GM19467 (cell line): ENCODE data around the gene CAPN9.

Source experiments
- ATAC-seq: cut with Tn5 transposase; IDR thresholded peaks from one replicate; pipeline ENCODE4 v1.9.1; 2021; ENCODE audit warnings: mild to moderate bottlenecking, moderate library complexity; ENCODE audit not compliant: unreplicated experiment

The CAPN9 gene

DNA sequence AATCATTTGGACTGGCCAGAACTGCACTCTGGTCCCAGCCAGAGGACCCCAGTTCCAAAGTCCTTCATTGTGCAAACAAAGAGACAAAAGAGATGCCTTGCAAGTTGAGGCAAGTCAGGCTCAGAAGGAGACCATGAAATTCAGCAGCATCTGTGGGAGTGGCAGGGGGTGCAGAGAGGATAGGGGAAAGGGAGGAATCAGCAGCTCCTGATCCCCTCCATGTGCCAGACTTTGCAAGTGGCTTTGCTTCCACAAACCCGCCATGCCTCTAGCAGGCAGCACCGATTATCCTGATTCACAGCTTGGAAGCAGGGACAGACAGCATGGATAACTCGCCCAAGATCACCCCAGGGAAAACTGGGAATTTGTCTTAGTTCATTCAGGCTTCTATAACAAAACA lies 2.1 kb upstream of the CAPN9 start:
- ATAC-seq = no peak

DNA sequence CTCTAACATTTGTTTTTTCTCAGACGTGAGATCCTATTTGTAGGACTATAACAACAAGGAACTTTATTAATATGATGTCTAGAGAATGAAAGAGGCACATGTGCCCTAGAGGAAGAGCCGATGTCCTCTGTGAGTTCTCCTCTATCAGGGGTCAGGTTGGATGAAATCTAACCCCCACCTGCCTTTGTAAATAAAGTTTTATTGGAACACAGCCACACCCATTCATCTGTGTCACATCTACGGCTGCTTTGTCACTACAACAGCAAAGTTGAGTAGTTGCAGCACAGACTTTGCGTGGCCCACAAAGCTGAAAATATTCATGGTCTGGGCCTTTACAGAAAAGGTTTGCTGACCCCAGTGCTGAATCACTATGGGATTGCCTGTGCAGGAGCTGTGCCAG lies 571 bp upstream of the CAPN9 start:
- no peak for ATAC-seq

DNA sequence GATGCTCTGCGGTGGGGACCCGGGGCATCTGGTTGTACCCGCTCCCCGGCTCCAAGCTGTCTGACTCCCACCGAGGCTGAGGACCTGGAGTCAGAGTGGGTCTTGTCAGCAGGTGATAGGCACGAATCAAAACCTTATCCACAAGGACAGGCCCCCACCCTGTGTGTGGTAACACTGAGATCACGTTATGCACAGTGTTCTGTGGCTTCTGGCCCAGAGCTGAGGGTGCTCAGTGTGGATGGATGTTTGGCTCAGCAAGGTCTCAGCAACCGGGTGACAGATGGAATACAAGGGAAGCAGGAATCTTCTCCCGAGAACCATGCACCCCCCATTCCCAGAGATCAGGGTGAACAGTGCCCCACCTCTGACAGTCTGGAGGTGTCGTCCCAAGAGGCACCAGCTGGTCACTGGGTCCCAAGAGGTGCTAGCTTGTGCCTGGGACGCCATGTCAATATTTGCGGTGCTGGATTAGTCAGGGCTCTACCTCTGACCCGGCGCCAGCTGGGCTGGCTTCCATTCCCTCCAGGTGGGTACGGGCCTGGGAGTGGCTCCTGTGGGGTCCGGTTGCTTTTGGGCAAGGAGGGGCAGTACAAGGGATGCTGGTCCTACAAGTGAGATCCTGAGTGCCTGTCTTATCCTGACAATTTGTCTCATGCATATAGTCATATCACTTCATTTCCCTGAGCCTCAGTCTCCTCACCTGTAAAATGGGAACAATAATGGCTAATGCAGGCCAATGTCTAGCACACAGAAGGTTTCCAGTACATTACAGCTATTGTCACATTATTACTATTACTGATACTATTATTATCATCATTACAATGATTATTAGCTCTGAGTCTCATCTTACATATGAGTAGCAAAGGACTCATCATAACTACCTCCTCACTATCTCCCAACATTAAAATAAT lies 957 bp downstream of the CAPN9 start:
- ATAC-seq = no peak

DNA sequence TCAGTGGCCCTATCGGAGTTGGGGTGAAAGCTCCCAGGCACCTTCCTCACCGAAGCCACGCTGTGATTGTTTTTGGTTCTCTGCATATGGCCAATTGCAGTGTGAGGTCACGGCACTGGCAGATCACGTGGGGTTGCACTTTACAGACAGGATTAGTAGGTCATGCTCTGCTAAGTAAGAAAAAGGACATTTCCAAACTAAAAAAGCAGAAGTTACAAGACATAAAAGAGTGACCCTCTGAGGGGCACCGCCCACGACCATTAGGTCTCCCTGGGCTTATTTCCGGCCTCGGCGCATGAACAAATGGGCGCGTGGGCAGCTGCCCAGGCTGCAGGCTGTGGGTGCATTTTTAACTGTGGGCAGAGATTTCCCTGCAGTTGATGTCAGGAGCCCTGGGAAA lies 2.0 kb downstream of the CAPN9 start:
- ATAC-seq = no peak

DNA sequence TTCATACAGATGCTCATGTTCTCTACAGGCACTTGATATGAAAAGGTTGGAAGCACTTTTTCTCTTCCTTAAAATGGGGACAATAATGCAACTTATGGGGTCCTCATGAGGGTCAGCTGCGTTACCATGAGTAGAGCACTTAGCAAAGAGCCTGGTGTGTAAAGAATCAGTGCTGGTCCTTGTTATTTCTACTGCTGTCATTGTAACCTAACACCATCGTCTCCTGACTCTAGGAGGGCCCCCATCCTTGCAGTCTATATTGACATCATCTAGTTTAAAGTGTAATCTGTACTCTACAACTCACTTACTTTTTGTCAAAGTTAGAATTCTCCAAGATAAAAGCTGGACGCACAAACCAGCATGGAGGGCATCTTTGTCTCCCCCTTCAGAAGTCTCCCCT lies 2.4 kb downstream of the CAPN9 start:
- no peak for ATAC-seq

DNA sequence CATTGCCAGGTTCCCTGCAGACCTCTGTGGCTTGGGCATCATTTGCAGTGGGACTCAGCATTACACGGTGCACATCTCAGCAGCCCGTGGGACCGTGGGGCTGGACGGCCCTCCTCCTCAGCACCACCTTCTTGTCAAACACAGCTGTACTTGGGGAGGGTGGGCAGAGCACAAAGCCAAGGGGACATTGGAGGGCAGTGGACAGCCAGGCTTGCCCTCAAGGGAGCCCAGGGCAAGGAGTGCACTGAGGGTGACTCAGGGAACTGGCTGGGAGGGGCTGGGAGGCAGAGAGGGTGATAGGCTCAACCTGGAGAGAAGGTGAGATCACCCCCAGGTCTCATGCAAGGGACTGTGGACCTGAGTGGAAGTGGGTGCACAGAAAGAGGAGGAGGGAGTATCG lies 3.4 kb downstream of the CAPN9 start:
- ATAC-seq = no peak

DNA sequence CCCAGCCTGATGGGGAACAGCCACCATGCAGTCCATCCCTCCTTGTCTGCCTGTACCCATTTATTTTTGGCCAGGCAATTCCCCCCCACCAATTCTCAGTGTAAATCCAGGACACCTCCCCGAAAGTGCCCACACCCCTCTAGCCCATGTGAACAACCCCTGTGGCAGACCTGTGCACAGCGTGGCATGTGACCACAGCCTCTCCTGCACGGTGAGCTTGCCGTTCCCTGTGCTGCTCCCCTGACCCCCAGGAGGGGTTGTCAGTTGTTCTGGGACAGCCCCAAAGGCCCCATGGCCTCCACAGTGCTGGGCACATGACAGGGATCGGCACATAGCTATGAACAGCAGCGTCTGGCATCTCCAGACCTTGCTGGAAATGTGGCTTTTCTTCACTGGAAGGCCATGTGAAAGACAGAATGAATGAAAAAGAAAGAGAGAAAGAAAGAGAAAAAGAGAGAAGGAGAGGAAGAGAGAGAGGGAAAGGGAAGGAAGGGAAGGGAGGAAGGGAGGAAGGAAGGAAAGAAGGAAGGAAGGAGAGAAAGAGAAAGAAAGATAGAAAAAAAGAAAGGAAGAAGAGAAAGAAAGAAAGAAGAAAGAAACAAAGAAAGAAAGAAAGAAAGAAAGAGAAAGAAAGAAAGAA lies 3.9 kb downstream of the CAPN9 start:
- ATAC-seq = no peak

DNA sequence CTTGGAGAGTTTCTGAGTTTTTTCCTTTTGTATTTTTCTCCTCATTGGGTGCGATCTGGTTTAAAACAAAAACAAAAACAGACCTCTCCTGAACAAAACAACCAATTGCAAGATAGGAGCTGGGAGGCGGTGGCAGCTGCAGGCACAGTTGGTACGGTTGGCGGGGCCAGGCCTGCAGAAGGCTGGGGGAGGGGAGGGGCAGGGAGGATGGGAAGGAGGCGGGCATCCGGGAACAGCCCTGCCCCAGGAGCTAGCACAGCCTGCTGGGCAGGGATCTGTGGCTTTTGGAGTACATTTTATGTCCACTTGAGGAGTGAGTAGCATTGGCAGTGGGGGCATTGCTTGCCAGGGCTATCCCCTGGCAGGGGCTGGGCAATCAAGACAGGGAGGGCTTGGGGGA lies 5.2 kb downstream of the CAPN9 start:
- no peak for ATAC-seq

DNA sequence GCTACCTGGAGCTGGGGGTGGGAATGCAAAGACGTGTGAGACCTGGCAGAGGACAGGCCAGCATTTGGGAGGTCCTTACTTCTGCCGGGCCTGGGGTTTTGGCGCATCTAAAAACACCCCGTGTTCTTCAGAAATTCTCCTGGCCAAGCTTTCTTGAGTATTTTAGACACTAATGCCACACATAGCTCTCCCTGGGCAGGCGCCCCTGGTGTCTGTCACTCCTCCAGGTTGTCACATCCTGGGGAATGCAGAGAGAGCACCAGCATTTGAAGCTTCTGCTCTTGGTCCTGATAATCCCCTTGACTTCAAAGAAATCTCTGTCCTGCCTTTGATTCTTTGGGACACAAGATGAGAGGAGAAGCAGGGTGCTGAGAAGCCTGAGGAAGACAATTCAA lies 6.0 kb downstream of the CAPN9 start:
- no peak for ATAC-seq

DNA sequence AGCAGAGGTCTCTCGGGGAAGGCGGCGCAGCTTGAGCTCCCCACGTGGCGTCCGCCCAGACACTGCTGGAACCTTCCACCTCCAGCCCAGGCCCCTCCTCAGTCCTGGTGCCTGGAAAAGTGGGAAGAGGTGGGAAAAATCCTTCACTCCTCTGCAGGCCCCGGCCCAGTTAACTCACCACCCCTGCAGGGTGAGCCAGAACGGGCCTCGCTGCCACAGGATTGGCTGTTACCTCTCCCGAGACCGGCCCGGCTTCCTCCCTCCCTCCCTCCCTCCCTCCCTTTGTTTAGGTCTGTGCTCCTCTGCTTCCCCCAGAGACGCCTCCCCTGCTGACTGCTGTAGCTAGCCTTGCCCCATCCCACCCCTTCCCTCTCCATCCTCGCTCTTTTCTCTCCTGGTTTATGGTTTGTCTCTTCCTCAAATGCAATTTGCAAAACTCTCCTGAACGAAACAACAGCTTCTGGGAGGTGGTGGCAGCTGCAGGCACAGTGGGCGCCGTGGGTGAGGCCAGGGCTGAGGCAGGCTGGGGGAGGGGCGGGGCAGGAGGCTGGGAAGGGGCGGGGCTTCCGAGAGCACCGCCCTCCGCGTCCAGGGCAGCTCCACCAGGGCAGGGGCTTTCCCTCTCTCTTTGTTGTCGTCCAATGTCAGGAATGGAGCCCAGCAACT lies 6.5 kb downstream of the CAPN9 start:
- ATAC-seq = no peak

DNA sequence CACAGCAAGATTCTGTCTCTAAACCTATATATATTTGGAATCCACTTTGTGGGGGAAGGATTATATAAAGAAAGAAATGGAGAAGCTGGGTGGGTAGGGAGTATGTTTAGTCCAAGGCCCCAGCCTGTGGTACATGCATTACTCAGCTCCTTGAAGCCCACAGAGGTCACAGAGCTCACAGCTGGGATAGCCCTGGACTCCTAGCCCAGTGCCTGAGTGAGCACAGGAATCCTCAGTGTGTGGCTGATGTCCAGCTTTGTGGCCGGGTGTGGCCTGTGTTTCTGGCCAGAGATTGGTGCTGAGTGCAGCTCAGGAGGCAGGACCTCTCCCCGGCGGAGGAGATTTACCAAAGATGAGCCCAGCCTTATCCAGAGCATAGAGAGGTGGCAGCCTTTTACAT lies 7.6 kb downstream of the CAPN9 start:
- ATAC-seq = no peak

DNA sequence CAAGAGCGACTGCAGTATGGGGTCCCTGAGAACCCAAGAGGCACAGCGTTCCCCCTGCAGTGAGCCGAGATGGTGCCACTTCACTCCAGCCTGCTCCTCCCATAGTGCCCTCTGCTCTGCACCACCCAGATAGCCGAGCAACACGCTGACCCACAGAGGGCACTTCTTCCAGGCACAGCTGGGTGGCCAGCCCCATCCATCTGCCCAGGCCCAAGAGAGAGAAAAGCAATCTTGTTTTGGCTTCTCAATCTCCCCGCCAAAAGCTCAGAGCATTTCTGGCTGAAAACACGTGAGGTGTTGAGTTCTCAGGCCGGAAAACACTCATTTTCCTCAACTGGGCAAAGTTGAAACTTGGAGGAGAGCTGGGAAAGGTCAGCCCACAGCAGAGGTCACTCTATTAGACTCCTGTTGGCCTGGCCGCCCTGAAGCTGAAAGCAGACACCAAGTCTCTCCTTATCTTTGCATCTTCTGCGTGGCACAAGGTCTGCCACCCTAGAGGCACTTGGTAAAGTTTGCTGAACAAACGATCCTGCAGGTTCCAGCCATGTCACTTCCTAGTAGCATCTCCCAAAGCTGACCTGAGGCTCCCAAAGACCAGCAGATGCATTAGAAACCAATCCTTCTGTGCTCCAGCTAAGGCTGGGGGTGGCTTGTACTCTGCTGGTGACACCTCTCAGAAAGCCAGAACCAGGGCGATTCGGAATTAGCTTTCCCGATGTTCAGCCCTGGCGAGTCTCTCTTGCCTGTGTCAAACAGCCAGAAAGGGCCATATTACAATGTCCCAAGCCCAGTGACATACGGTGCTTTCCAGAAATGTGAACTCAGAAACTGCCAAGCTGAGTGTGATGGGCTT lies 10.9 kb downstream of the CAPN9 start:
- no peak for ATAC-seq

DNA sequence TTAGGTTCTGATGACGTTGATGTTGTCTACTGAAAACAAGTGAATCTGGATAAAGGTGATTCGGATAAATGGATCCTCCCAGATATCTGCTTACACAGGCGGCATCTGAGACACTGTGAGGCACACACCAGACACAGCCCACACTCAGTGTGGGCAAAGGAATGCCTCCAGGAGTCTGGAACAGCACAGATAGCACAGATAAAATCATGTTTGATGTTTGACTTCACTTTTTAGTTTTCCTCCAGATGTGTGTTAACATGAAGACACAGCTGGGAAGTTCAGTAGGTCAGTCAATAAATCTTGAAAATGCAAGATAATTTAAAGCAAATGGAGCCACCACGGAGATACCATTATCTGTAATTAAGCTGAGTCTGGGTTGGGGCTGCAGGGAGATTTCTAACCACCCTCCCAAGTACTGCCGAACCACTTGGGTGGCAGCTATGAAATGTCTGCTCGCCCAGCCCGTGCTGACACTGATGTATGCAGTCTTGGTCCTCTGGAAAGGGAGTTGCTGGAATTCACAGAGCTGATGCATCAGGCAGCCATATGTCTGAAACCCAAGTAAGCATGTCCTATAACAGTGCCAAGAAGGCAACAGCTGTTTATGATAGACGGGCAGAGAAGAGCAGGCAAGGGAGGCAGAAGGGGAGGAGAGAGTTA lies 11.7 kb downstream of the CAPN9 start:
- no peak for ATAC-seq

DNA sequence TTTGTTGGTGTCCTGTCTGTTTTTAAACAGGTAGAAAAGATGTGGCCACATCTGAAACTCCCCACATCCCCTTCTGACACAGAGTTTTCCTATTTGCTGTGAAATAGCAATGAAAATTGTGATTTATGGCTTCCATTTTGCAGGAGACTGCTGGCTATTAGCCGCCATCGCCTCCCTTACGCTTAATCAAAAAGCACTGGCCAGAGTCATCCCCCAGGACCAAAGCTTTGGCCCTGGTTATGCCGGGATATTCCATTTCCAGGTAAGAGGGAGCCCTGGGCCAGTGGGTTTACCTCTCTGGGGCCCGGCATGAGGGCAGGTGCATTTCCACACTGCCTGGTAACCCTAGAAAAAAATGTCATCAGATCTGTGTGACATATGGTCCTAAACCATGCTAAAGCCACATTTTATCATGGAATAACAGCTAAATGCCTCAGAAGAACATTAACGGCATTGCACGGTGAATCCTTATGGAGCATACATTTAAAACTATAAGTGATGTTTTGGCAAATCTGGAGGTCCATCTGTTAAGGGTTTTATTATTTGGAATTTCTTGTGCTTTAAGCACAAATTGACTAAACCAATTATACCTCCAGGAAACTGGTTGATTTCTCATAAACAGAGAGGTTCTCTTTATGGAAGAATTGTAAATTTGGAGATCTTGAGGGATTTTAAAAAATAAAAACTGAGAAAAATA lies 12.3 kb downstream of the CAPN9 start:
- ATAC-seq = no peak

DNA sequence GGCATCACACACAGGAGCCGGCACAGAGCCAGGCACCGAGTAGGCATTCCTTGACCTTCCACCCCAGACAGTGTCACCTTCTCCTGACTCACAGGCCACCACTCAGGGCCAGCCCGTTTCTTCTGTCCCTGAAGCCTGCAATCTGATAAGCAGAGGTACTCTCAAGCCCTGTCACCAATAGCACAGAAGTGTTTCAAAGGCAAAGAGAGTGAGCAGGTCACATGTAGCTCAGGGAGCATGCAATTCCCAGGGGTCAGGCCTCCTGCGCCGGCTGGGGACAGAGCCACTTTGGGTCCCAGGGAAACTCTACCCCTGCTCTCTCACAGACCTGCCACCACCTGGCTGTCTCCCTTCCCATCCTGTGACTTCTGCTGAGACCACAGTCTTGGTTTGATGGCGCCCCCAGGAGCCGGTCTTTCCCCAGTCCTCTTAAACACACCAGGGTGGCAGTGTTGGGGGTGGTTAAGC lies 13.2 kb downstream of the CAPN9 start:
- no peak for ATAC-seq

DNA sequence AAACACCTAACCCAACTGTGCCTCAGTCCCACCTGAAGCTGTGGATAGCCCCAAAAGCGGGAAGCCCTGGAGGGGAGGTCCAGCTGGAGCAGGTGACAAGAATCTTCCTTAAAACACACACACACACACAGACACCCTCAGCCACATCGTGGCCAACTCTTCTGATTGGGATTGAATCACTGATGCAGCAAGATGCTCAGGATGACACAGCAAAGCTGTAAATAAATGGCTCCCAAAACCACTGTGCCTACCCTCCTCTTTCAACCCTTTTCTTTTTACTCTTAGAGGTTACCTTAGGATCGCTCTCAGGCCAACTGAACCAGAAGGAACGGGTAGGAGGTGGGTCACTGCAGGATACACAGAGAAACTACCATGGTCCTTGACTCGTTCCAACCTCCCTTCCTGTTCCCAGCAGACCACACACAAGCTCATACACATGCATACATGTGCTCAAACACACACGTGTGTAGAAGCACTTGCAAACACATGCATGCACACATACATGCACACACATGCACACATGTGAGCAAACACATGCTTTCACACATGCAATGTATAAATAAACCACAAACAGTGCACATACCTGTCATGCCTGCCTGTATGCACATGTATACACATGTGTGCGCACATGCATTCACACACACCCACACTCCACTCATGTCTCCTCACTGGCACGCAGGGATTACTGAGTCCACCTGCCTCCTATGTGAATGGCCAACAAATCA lies 14.4 kb downstream of the CAPN9 start:
- ATAC-seq = no peak

DNA sequence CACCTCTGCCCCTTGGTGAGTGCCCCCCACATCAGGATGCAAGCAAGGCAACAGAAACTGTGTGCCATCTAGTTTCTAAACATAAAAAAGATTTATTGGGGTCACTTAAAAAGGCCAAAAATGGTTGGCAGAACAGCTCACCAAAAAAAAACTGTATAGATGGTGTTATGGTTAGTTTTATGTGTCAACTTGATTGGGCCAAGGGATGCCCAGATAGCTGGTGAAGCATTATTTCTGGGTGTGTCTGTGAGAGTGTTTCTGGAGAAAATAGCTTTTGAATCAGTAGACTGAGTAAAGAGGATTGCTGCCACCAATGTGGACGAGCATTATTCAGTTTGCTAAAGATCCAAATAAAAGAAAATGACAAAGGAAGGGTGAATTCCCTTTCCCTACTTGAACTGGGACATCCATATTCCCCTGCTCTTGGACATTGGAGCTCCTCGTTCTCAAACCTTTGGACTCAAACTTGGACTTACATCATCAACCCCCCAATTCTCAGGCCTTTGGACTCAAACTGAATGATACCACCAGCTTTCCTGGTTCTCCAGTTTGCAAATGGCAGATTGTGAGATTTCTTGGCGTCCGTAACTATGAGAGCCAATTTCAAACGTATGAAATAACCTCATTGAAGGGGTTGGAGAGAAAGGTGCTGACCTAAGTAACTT lies 16.9 kb downstream of the CAPN9 start:
- no peak for ATAC-seq

DNA sequence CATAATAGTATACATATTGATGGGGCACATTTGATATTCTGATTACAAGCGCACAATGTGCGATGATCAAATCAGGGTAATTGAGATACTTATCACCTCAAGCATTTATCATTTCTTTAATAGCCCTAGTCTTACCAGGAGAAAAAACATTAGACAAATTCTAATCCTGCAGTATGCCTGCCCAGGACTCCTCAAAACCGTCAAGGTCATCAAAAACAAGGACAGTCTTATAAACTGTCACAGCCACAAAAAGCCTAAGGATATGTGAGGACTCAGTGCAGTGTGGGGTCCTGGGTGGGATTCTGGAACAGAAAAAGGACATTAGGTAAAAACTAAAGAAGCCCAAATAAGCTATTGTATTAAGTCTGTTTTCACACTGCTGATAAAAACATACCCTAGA lies 19.1 kb downstream of the CAPN9 start:
- ATAC-seq = no peak
